DOHH2 (cell line): ENCODE results near the gene UBE2R2.

Experiments
- CTCF ChIP-seq: fragments of 200-600 bp; sonication (generic); IDR thresholded peaks from one replicate; pipeline ENCODE4 v1.5.1; 2014; ENCODE audit warnings: antibody characterized with exemption, mild to moderate bottlenecking, low read depth, low read length; ENCODE audit not compliant: poor library complexity, severe bottlenecking
- EZH2phosphoT487 ChIP-seq: fragments of 200-600 bp; sonication (generic); IDR thresholded peaks from 2 replicates; pipeline ENCODE4 v1.6.1; 2017; ENCODE audit warnings: borderline replicate concordance, mild to moderate bottlenecking, antibody characterized with exemption, low read length, moderate library complexity, mixed read lengths

DNA sequence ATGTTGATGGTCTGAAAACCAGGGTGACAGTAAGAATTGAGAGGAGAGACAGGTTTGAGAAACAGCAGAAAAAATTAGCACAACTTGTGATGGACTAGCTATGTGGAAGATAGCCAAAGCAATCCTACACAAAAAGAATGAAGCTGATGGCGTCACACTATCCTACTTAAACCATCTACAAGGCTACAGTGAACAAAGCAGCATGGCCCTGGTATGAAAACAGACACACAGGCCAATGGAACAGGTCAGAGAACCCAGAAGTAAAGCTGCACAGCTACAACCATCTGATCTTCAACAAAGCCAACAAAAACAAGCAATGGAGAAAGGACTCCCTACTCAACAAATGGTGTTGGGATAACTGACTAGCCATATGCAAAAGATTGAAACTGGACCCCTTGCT, 7.5 kb upstream of the UBE2R2 start:
- TF ChIP-seq CTCF: no peak
- no peak for TF ChIP-seq EZH2phosphoT487
